Measurements from ENCODE around the gene FAM13A.

FAM13A gene

GRCh38 chr4:88698519-88698918, 358.5 kb downstream of the FAM13A start:
- in situ Hi-C loops (cut with HindIII; ENCODE audit: low sequenced_read_pairs), result no loop called here

- in situ Hi-C loops (cut with HindIII; ENCODE audit: low sequenced_read_pairs), result no loop called here
These were observed 359.2 kb downstream of the FAM13A start, which contains the start of gene NAP1L5 for GRCh38 chr4:88697588-88698329. Gene NAP1L5, minus strand, starts transcription at chr4:88697829. Its CDS starts 75 bp downstream, at chr4:88697754.

GRCh38 chr4:88697141-88697540, 359.8 kb downstream of the FAM13A start:
- in situ Hi-C loops (cut with HindIII; ENCODE audit: low sequenced_read_pairs), result no loop called here

- in situ Hi-C loops (cut with HindIII; ENCODE audit: low sequenced_read_pairs), result no loop called here
These were observed 360.4 kb downstream of the FAM13A start for GRCh38 chr4:88696630-88697029.

- in situ Hi-C loops (cut with HindIII; ENCODE audit: low sequenced_read_pairs), result no loop called here
These were observed 363.2 kb downstream of the FAM13A start for GRCh38 chr4:88693792-88694191.

GRCh38 chr4:88690355-88690754, 366.6 kb downstream of the FAM13A start:
- in situ Hi-C loops (cut with HindIII; ENCODE audit: low sequenced_read_pairs), result no loop called here

GRCh38 chr4:88681209-88681608, 375.8 kb downstream of the FAM13A start:
- in situ Hi-C loops (cut with HindIII; ENCODE audit: low sequenced_read_pairs), result no loop called here

All from DLD1 (cell line).